Transverse colon (tissue), 4 donors: Measurements from ENCODE around the gene GET3. TPM values are rescaled to one million over a fixed set of nuclear protein-coding genes. Genes with fewer than 3 reads are reported as not detected.

Experiments used
- DNase-seq: peaks from one replicate; pipeline ENCODE4 v3.0.0-alpha.2; 2019
- H3K27ac ChIP-seq, 4 donors: fragments of 200-600 bp; sonication (generic); 2 replicates each; pipeline ENCODE4 v1.5.1; 2016 to 2018; ENCODE audit warnings: inconsistent platforms in 4 of 4
- H3K27me3 ChIP-seq: fragments of 200-600 bp; sonication (generic); 2 replicates; pipeline ENCODE4 v1.5.1; 2017; ENCODE audit warnings: inconsistent platforms
- H3K36me3 ChIP-seq, 4 donors: fragments of 200-600 bp; sonication (generic); 2 replicates each; pipeline ENCODE4 v1.5.1; 2017 to 2019; ENCODE audit warnings: inconsistent platforms in 4 of 4
- H3K4me1 ChIP-seq, 4 donors: fragments of 200-600 bp; sonication (generic); 2 replicates each; pipeline ENCODE4 v1.5.1; 2017 to 2020; ENCODE audit warnings: inconsistent platforms in 4 of 4
- H3K4me3 ChIP-seq, 4 donors: fragments of 200-600 bp; sonication (generic); 1 replicate in 1 of 4; 2 replicates in 3 of 4; pipeline versions ENCODE4 v1.5.1 to v1.6.1; 2017 to 2019; ENCODE audit warnings: inconsistent platforms in 4 of 4
- H3K9me3 ChIP-seq, 2 donors: fragments of 200-600 bp; sonication (generic); 2 replicates each; pipeline ENCODE4 v1.5.1; 2017 to 2019; ENCODE audit warnings: inconsistent platforms in 2 of 2
- CTCF ChIP-seq, 5 experiments: fragments of 200-600 bp in 3 of 5; fragments of 450-650 bp in 2 of 5; sonication (generic) in 3 of 5; IDR thresholded peaks; 1 replicate in 2 of 5; 2 replicates in 3 of 5; pipeline ENCODE4 v1.5.1; 2016 to 2017; ENCODE audit warnings: antibody characterized with exemption in 5 of 5, inconsistent platforms in 3 of 5, mild to moderate bottlenecking in 2 of 5, moderate library complexity in 1 of 5
- EP300 ChIP-seq: sonication (generic); formaldehyde crosslinking; IDR thresholded peaks from one replicate; pipeline ENCODE4 v1.6.1; 2017; ENCODE audit warnings: antibody characterized with exemption, low read depth
- POLR2A ChIP-seq: fragments of 450-650 bp; IDR thresholded peaks from one replicate; pipeline ENCODE4 v1.6.1; 2016; ENCODE audit warnings: antibody characterized with exemption, mild to moderate bottlenecking, moderate library complexity
- POLR2AphosphoS5 ChIP-seq, 3 donors: sonication (generic); formaldehyde crosslinking; IDR thresholded peaks; one replicate each; pipeline ENCODE4 v1.6.1; 2016; ENCODE audit warnings: antibody characterized with exemption in 3 of 3
- WGBS, 2 donors: methylation state at CpG; one replicate each; pipeline ENCODE4 v1.1.5; 2018; ENCODE audit warnings: low coverage in 1 of 2; 5-methylcytosine and 5-hydroxymethylcytosine counted together
- in situ Hi-C, 4 donors: fragments of 200-750 bp; cut with MboI; loops; one replicate each; pipeline versions ENCODE4 v1.15.0 to v1.15.1; 2017; ENCODE audit warnings: low sequenced_read_pairs in 3 of 4, low pct_ligation_motif_present in 1 of 4, low pct_unique_long_range_greater_than_20kb in 1 of 4
- intact Hi-C: fragments of 100-400 bp; cut with DNase I; formaldehyde crosslinking; loops from one replicate; pipeline ENCODE4 v1.15.1; 2023; ENCODE audit warnings: low total_unique reads
- total RNA-seq, 4 donors: library from RNA; depleted of rRNA; stranded (reverse); fragments of >200 nt; gene quantifications; one replicate each; pipeline ENCODE4 v1.1.0, GENCODE V29; 2016

Gene GET3
- total RNA-seq, 4 donors from 2014 or later = 18.3 to 75.2 (median 43.6) TPM

- in situ Hi-C loops = loop anchor here in 1 of 4 donors (10.0 kb wide), 1 partner anchor 88 kb away; no protein-coding TSS in a partner anchor
- H3K27me3 ChIP-seq = peaks cover 15% of the 10 kb centered on the region
- TF ChIP-seq POLR2AphosphoS5 (IDR thresholded peaks at IDR 0.05) (no peak), EP300 (no peak), POLR2A (no peak)
- H3K4me1 ChIP-seq = peaks cover 8 to 12% (median 11%) of the 10 kb centered on the region in 4 donors
- no peaks in the 10 kb centered on the region for H3K36me3 ChIP-seq
- no peak overlapping the region for H3K27ac ChIP-seq
- no peak for DNase-seq
- intact Hi-C loops = no loop called here
- 71 to 83% methylated on average over 4 to 19 of the region's 19 CpGs for WGBS, 2 donors
- H3K4me3 ChIP-seq = no peak overlapping the region
- no peaks in the 10 kb centered on the region for H3K9me3 ChIP-seq
Measured at GRCh38 chr19:12756150-12756883, 19.0 kb downstream of the GET3 start.

- peak overlapping the region; percentile 26 to 60 (median 45) for H3K27ac ChIP-seq
- in situ Hi-C loops (loop anchor here in 1 of 4 donors (10.0 kb wide), 1 partner anchor 87 kb away; no protein-coding TSS in a partner anchor), intact Hi-C loops (no loop called here)
- peak overlapping the region in 3 of 4 donors; percentile 10 to 53 (median 26) for H3K4me3 ChIP-seq
- TF ChIP-seq CTCF (IDR thresholded peaks at IDR 0.05) (peak; percentile 88 to 97 (median 92)), POLR2A (peak; percentile 16), EP300 (no peak), POLR2AphosphoS5 (IDR thresholded peaks at IDR 0.05) (peak in 1 of 3 donors; percentile 32)
- peaks cover 4% of the 10 kb centered on the region for H3K27me3 ChIP-seq
- H3K4me1 ChIP-seq = peaks cover 8 to 12% (median 11%) of the 10 kb centered on the region in 4 donors
- no peaks in the 10 kb centered on the region for H3K9me3 ChIP-seq
- peak; percentile 80 for DNase-seq
- peaks cover 0 to 3% (median 0%) of the 10 kb centered on the region in 4 donors for H3K36me3 ChIP-seq
- WGBS, 2 donors = 8 to 83% methylated on average over 1 to 46 of the region's 60 CpGs
Measured at GRCh38 chr19:12757544-12758274, 20.4 kb downstream of the GET3 start.

GRCh38 chr19:12759686-12760085 is 22.4 kb downstream of the GET3 start:
- no peak for DNase-seq
- peaks cover 0 to 7% (median 0%) of the 10 kb centered on the region in 4 donors for H3K36me3 ChIP-seq
- H3K27me3 ChIP-seq = no peaks in the 10 kb centered on the region
- no peaks in the 10 kb centered on the region for H3K9me3 ChIP-seq
- TF ChIP-seq POLR2A (no peak), CTCF (IDR thresholded peaks at IDR 0.05) (no peak), POLR2AphosphoS5 (IDR thresholded peaks at IDR 0.05) (no peak), EP300 (no peak)
- H3K4me3 ChIP-seq = no peak overlapping the region
- in situ Hi-C loops = loop anchor here (5.0 to 10.0 kb wide), 2 partner anchors 85 to 88 kb away; no protein-coding TSS in a partner anchor
- no peak overlapping the region for H3K27ac ChIP-seq
- WGBS, 2 donors = 82 to 89% methylated on average over 6 of the region's 6 CpGs
- intact Hi-C loops = no loop called here
- H3K4me1 ChIP-seq = peaks cover 8 to 12% (median 11%) of the 10 kb centered on the region in 4 donors

GRCh38 chr19:12763100-12763499 is 25.8 kb downstream of the GET3 start:
- intact Hi-C loops (no loop called here), in situ Hi-C loops (loop anchor here in 3 of 4 donors (5.0 to 10.0 kb wide), 2 partner anchors 82 to 84 kb away; no protein-coding TSS in a partner anchor)
- Histone ChIP-seq H3K27ac (no peak overlapping the region), H3K4me1 (peaks cover 0 to 8% (median 1%) of the 10 kb centered on the region in 4 donors), H3K9me3 (no peaks in the 10 kb centered on the region), H3K27me3 (no peaks in the 10 kb centered on the region), H3K4me3 (no peak overlapping the region), H3K36me3 (peaks cover 0 to 7% (median 0%) of the 10 kb centered on the region in 4 donors)
- TF ChIP-seq POLR2AphosphoS5 (IDR thresholded peaks at IDR 0.05) (no peak), EP300 (no peak), POLR2A (no peak), CTCF (IDR thresholded peaks at IDR 0.05) (no peak)
- 98% methylated on average over 11 of the region's 11 CpGs; no CpG with 5 or more reads in 1 of the 2 donors for WGBS, 2 donors
- no peak for DNase-seq
